ENCODE results near the gene TBC1D22B.
"Not testable (repeated sequence)": the region's sequence is repeated elsewhere in the genome, so short reads cannot be mapped to it uniquely, and the experiment has no call there.

TBC1D22B gene

DNA sequence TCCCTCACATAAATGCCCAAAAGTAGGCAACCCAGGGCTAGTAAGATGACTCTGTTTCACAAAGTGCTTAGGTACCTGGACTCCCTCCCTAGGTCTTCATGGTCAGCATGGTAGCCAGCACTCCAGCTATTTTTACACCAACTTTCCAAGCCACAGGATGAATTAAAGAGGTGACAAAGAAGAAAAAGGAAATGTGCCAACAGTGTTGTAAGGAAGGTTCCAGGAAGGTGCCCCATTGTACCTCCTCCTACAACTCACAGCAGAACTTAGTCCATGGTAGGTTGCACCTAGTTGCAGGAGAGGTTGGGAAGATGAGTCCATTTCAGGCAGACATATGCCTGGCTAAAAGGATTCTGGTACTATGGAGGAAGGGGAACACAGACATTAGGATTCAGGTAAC lies 76.5 kb downstream of the TBC1D22B start:
- Histone ChIP-seq H3K4me3 (ENCODE audit: low read length) (no peak overlapping the region), H3K4me1 (ENCODE audit: control insufficient read depth, low read length) (no peaks in the 10 kb centered on the region), H3K79me2 (ENCODE audit: control insufficient read depth, low read length) (no peaks in the 10 kb centered on the region), H3K9me3 (ENCODE audit: control insufficient read depth, insufficient read depth, low read length) (no peaks in the 10 kb centered on the region), H3K27me3 (ENCODE audit: control insufficient read depth, low read length) (no peaks in the 10 kb centered on the region), H3K9me2 (replicated peaks; ENCODE audit: control insufficient read depth, low read length) (no peaks in the 10 kb centered on the region), H3K4me2 (ENCODE audit: low read length) (no peak overlapping the region), H3K27ac (ENCODE audit: low read depth, low read length) (no peak overlapping the region), H3K36me3 (ENCODE audit: control insufficient read depth, low read length) (peaks cover 7% of the 10 kb centered on the region; the same call in 1 of the 2 replicates), H4K20me1 (ENCODE audit: control insufficient read depth, insufficient read depth, low read depth, low read length) (no peaks in the 10 kb centered on the region), H3F3A (ENCODE audit: control insufficient read depth, insufficient read depth) (no peaks in the 10 kb centered on the region)
- TF ChIP-seq EZH2phosphoT487 (IDR thresholded peaks at IDR 0.05; ENCODE audit: borderline replicate concordance, low read length): no peak
- TF ChIP-seq, protein P1, sequence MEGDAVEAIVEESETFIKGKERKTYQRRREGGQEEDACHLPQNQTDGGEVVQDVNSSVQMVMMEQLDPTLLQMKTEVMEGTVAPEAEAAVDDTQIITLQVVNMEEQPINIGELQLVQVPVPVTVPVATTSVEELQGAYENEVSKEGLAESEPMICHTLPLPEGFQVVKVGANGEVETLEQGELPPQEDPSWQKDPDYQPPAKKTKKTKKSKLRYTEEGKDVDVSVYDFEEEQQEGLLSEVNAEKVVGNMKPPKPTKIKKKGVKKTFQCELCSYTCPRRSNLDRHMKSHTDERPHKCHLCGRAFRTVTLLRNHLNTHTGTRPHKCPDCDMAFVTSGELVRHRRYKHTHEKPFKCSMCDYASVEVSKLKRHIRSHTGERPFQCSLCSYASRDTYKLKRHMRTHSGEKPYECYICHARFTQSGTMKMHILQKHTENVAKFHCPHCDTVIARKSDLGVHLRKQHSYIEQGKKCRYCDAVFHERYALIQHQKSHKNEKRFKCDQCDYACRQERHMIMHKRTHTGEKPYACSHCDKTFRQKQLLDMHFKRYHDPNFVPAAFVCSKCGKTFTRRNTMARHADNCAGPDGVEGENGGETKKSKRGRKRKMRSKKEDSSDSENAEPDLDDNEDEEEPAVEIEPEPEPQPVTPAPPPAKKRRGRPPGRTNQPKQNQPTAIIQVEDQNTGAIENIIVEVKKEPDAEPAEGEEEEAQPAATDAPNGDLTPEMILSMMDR (IDR thresholded peaks at IDR 0.05; ENCODE audit: low read depth, low read length, poor library complexity, severe bottlenecking): no peak

DNA sequence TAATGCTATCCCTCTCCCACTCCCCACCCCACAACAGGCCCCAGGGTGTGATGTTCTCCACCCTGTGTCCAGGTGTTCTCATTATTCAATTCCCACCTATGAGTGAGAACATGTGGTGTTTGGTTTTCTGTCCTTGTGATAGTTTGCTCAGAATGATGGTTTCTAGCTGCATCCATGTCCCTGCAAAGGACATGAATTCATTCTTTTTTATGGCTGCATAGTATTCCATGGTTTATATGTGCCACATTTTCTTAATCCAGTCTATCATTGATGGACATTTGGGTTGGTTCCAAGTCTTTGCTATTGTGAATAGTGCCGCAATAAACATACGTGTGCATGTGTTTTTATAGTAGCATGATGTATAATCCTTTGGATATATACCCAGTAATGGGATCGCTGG lies 80.7 kb downstream of the TBC1D22B start:
- H3K27ac ChIP-seq (ENCODE audit: low read depth, low read length); H4K20me1 ChIP-seq (ENCODE audit: control insufficient read depth, insufficient read depth, low read depth, low read length); H3K4me3 ChIP-seq (ENCODE audit: low read length); H3K36me3 ChIP-seq (ENCODE audit: control insufficient read depth, low read length); H3F3A ChIP-seq (ENCODE audit: control insufficient read depth, insufficient read depth); H3K9me3 ChIP-seq (ENCODE audit: control insufficient read depth, insufficient read depth, low read length); H3K9me2 ChIP-seq (replicated peaks; ENCODE audit: control insufficient read depth, low read length); H3K4me1 ChIP-seq (ENCODE audit: control insufficient read depth, low read length); H3K4me2 ChIP-seq (ENCODE audit: low read length); H3K79me2 ChIP-seq (ENCODE audit: control insufficient read depth, low read length); H3K27me3 ChIP-seq (ENCODE audit: control insufficient read depth, low read length): not testable (repeated sequence)

DNA sequence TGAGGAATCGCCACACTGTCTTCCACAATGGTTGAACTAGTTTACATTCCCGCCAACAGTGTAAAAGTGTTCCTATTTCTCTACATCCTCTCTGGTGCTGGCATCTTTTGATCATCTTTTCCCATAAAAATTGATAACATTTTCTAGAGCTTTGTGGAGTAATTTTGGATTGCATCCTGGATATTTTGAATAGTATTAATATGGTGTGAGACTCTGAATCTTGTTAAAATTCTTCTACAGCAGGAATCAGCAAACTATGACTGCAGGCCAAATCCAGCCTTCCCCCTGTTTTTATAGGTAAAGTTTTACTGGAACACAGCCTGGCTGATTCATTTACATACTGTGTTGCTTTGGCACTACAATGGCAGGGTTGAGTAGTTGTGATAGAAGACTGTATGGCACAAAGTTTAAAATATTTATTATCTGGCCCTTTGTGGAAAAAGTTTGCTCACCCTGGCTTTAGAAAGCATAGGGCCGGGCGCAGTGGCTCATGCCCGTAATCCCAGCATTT lies 81.2 kb downstream of the TBC1D22B start:
- no peak for TF ChIP-seq EZH2phosphoT487 (IDR thresholded peaks at IDR 0.05; ENCODE audit: borderline replicate concordance, low read length)
- TF ChIP-seq, protein P1 (IDR thresholded peaks at IDR 0.05; ENCODE audit: low read depth, low read length, poor library complexity, severe bottlenecking): no peak
- H3K4me2 ChIP-seq (ENCODE audit: low read length): no peak overlapping the region
- no peaks in the 10 kb centered on the region for H3F3A ChIP-seq (ENCODE audit: control insufficient read depth, insufficient read depth)
- H3K9me3 ChIP-seq (ENCODE audit: control insufficient read depth, insufficient read depth, low read length): no peaks in the 10 kb centered on the region
- no peak overlapping the region for H3K4me3 ChIP-seq (ENCODE audit: low read length)
- H3K79me2 ChIP-seq (ENCODE audit: control insufficient read depth, low read length): no peaks in the 10 kb centered on the region
- peaks cover 8% of the 10 kb centered on the region for H3K27me3 ChIP-seq (ENCODE audit: control insufficient read depth, low read length)
- H3K27ac ChIP-seq (ENCODE audit: low read depth, low read length): no peak overlapping the region
- H3K36me3 ChIP-seq (ENCODE audit: control insufficient read depth, low read length): no peaks in the 10 kb centered on the region
- no peaks in the 10 kb centered on the region for H4K20me1 ChIP-seq (ENCODE audit: control insufficient read depth, insufficient read depth, low read depth, low read length)
- H3K4me1 ChIP-seq (ENCODE audit: control insufficient read depth, low read length): no peaks in the 10 kb centered on the region
- H3K9me2 ChIP-seq (replicated peaks; ENCODE audit: control insufficient read depth, low read length): no peaks in the 10 kb centered on the region

DNA sequence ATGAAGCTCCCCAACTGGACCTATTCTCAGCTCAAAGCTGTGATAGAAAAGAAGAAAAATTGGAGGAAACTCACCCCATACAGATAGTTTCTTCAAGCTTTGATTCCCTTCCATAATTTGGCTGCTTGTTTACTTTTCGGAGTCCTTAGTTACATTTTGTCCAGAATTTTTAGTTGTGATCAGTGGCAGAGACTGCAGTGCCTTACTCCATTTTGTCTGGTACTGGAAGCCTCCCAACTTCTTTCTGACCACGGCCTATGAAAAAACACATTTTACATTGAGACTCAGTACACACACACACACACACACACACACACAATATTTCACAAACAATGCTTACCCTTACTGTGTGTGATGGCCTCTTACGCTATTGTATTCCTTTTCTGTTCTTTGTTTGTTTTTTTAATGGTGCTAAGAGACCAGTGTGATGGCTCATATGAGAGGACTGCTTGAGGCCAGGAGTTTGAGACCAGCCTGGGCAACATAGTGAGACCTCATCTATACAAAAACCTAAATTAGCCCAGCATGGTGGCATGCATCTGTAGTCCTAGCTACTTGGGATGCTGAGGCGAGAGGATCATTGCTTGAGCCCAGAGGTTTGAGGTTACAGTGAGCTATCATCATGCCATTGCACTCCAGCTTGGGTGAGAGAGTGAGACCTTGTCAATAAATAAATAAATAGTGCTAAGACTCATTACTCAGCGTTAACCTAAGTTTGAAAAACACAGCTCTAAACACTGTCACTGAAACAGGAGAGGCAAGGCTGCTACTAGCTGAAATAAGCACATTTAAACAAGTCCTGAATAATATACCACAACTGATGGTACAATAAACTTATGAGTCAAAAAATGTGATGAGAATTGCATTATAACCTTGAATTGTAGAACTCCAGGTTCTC lies 82.4 kb downstream of the TBC1D22B start:
- no peaks in the 10 kb centered on the region for H3K9me3 ChIP-seq (ENCODE audit: control insufficient read depth, insufficient read depth, low read length)
- H3K4me3 ChIP-seq (ENCODE audit: low read length): no peak overlapping the region
- no peaks in the 10 kb centered on the region for H3K79me2 ChIP-seq (ENCODE audit: control insufficient read depth, low read length)
- peaks cover 8% of the 10 kb centered on the region for H3K27me3 ChIP-seq (ENCODE audit: control insufficient read depth, low read length)
- no peak overlapping the region for H3K27ac ChIP-seq (ENCODE audit: low read depth, low read length)
- no peaks in the 10 kb centered on the region for H4K20me1 ChIP-seq (ENCODE audit: control insufficient read depth, insufficient read depth, low read depth, low read length)
- no peaks in the 10 kb centered on the region for H3F3A ChIP-seq (ENCODE audit: control insufficient read depth, insufficient read depth)
- no peaks in the 10 kb centered on the region for H3K9me2 ChIP-seq (replicated peaks; ENCODE audit: control insufficient read depth, low read length)
- no peaks in the 10 kb centered on the region for H3K4me1 ChIP-seq (ENCODE audit: control insufficient read depth, low read length)
- H3K36me3 ChIP-seq (ENCODE audit: control insufficient read depth, low read length): no peaks in the 10 kb centered on the region
- no peak overlapping the region for H3K4me2 ChIP-seq (ENCODE audit: low read length)
- TF ChIP-seq, protein P1 (IDR thresholded peaks at IDR 0.05; ENCODE audit: low read depth, low read length, poor library complexity, severe bottlenecking): no peak

All from DOHH2 (cell line).